MM.1S (cell line): ENCODE measurements around the gene PLXNA2.

Experiments
- DNase-seq: peaks from one replicate; pipeline ENCODE4 v3.0.0-alpha.2; 2015
- H2AFZ ChIP-seq: fragments of 300-600 bp; sonication (generic); 2 replicates; pipeline ENCODE4 v1.6.0; 2016; ENCODE audit warnings: antibody characterized with exemption, low read length
- H3F3A ChIP-seq: fragments of 300-600 bp; sonication (generic); 2 replicates; pipeline ENCODE4 v1.6.1; 2016; ENCODE audit warnings: mild to moderate bottlenecking, antibody characterized with exemption, low read length, moderate library complexity, mixed read lengths; ENCODE audit not compliant: insufficient read depth
- H3K27ac ChIP-seq: fragments of 300-600 bp; sonication (generic); 2 replicates; pipeline ENCODE4 v1.5.1; 2016; ENCODE audit warnings: mild to moderate bottlenecking, low read length
- H3K27me3 ChIP-seq: fragments of 300-600 bp; sonication (generic); replicated peaks from 2 replicates; pipeline ENCODE4 v1.6.0; 2016; ENCODE audit warnings: low read length; ENCODE audit not compliant: insufficient read depth
- H3K36me3 ChIP-seq: fragments of 300-600 bp; sonication (generic); replicated peaks from 2 replicates; pipeline ENCODE4 v1.6.1; 2016; ENCODE audit warnings: mild to moderate bottlenecking, low read length, mixed read lengths; ENCODE audit not compliant: insufficient read depth
- H3K4me1 ChIP-seq: fragments of 300-600 bp; sonication (generic); 2 replicates; pipeline ENCODE4 v1.6.1; 2016; ENCODE audit warnings: low read length, mixed read lengths
- H3K4me2 ChIP-seq: fragments of 300-600 bp; sonication (generic); 2 replicates; pipeline ENCODE4 v1.6.0; 2016; ENCODE audit warnings: low read depth, low read length
- H3K4me3 ChIP-seq: fragments of 300-600 bp; sonication (generic); 2 replicates; pipeline ENCODE4 v1.5.1; 2016; ENCODE audit warnings: low read length, mixed read lengths
- H3K79me2 ChIP-seq: fragments of 300-600 bp; sonication (generic); 2 replicates; pipeline ENCODE4 v1.6.1; 2016; ENCODE audit warnings: mixed run types, low read length, mixed read lengths
- H3K9ac ChIP-seq: fragments of 300-600 bp; sonication (generic); 2 replicates; pipeline ENCODE4 v1.6.1; 2016; ENCODE audit warnings: low read length, mixed read lengths
- H3K9me2 ChIP-seq: fragments of 300-600 bp; sonication (generic); replicated peaks from 2 replicates; pipeline ENCODE4 v1.6.1; 2016; ENCODE audit warnings: mild to moderate bottlenecking, low read length, mixed read lengths; ENCODE audit not compliant: insufficient read depth
- H3K9me3 ChIP-seq: fragments of 300-600 bp; sonication (generic); replicated peaks from 2 replicates; pipeline ENCODE4 v1.6.1; 2016; ENCODE audit warnings: mild to moderate bottlenecking, low read length, mixed read lengths; ENCODE audit not compliant: insufficient read depth
- H4K20me1 ChIP-seq: fragments of 300-600 bp; sonication (generic); 2 replicates; pipeline ENCODE4 v1.6.1; 2016; ENCODE audit warnings: mild to moderate bottlenecking, low read length, moderate library complexity, mixed read lengths; ENCODE audit not compliant: insufficient read depth
- CTCF ChIP-seq: fragments of 300-600 bp; sonication (generic); IDR thresholded peaks from 2 replicates; pipeline ENCODE4 v1.5.1; 2016; ENCODE audit warnings: antibody characterized with exemption, low read length, mixed read lengths
- EZH2 ChIP-seq: fragments of 300-600 bp; sonication (generic); optimal IDR thresholded peaks from 2 replicates; pipeline ENCODE3; 2017; ENCODE audit warnings: low read depth, mild to moderate bottlenecking, antibody characterized with exemption, low read length, mixed read lengths
- EZH2phosphoT487 ChIP-seq: fragments of 300-600 bp; sonication (generic); IDR thresholded peaks from 2 replicates; pipeline ENCODE4 v1.6.1; 2018; ENCODE audit warnings: antibody characterized with exemption, low read length

Gene PLXNA2

DNA sequence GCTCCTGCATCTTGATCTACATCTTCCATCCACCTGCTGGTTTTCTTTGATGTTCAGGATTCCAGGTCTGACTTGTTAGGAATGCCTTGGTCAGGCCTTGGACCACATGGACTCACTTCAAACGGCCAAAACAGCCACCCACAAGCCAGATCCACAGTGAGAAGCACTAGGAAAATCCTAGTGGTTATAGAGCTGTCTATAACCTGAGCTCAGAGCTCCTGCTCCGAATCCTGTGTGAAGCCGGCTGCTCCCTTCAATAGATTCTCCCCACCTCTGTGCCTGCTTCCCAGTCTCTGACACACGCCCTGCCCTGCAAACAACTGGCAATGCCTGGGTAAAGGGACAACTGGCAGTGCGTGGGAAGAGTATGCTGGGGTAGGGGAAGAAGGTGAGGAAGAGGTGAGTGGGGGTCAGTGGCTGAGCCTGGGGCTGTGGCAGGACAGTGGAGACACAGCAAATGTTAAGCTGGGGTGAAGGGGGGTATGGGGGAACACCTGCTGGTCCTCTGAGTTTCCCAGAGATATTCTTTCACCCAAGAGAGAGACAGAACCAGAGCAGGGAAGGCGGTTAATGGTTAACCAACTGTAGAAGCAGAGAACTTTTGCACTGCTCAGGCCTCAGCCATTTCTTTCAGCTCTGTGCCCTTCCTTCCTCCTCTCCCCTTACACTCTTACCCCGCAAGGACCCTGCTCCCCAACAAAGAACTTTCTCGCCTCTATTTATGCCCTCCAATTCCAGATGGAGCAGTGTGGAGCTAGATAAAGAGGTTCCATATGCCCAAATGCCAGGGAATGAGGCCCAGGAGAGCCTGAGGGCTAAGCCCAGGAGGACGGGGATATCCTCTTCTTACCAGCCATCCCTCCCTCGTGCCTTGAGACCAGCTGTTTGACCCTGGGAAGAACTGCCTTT is 4.5 kb downstream of the PLXNA2 start:
- no peaks in the 10 kb centered on the region; the same call in 1 of the 2 replicates for H3K27me3 ChIP-seq
- H3K27ac ChIP-seq, result no peak overlapping the region
- no peaks in the 10 kb centered on the region for H3K36me3 ChIP-seq
- no peak overlapping the region for H3K4me2 ChIP-seq
- peaks cover 9% of the 10 kb centered on the region for H3F3A ChIP-seq
- H2AFZ ChIP-seq, result no peak overlapping the region
- H3K9me3 ChIP-seq, result no peaks in the 10 kb centered on the region
- no peak for DNase-seq
- no peaks in the 10 kb centered on the region for H3K9me2 ChIP-seq
- H3K9ac ChIP-seq, result no peak overlapping the region
- no peak for TF ChIP-seq CTCF
- no peak for TF ChIP-seq EZH2
- TF ChIP-seq EZH2phosphoT487, result no peak
- H3K4me3 ChIP-seq, result no peak overlapping the region
- H3K79me2 ChIP-seq, result no peaks in the 10 kb centered on the region
- peaks cover 5% of the 10 kb centered on the region; the same call in 1 of the 2 replicates for H3K4me1 ChIP-seq
- H4K20me1 ChIP-seq, result no peaks in the 10 kb centered on the region

- H3K27me3 ChIP-seq, result no peaks in the 10 kb centered on the region; the same call in 1 of the 2 replicates
Measured at GRCh38 chr1:208238710-208239472, 5.3 kb downstream of the PLXNA2 start.

DNA sequence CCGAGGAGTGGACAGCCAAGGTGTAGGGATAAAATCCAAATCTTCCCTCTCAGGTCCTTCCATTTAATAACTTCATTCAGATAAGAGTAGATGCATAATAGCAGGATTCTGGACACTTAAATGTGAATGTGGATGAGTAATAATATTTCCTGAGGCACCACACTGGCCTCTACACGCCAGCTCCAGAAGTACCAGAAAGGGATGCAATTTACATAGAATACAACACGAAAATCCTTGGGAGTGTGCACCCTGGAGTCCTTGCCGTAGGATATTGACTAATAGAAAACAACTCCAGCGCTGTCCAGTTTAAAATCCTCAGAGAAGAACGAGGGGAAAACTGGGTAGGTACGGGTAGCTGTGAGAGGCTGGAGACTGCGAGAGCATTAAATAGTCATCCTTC is 6.9 kb downstream of the PLXNA2 start:
- Histone ChIP-seq H3K4me2 (no peak overlapping the region), H3K9ac (no peak overlapping the region), H3F3A (0 out of 2 replicates have a peak, but pooled peaks cover 5% of the 10 kb centered on the region), H3K36me3 (no peaks in the 10 kb centered on the region), H3K9me3 (no peaks in the 10 kb centered on the region), H3K79me2 (no peaks in the 10 kb centered on the region), H3K9me2 (no peaks in the 10 kb centered on the region), H3K4me3 (no peak overlapping the region), H3K27me3 (no peaks in the 10 kb centered on the region; the same call in 1 of the 2 replicates), H4K20me1 (no peaks in the 10 kb centered on the region), H3K27ac (no peak overlapping the region), H2AFZ (no peak overlapping the region), H3K4me1 (peaks cover 5% of the 10 kb centered on the region; the same call in 1 of the 2 replicates)
- no peak for DNase-seq
- TF ChIP-seq EZH2phosphoT487 (no peak), CTCF (no peak), EZH2 (no peak)

More at GRCh38 chr1:208238710-208239472, 5.3 kb downstream of the PLXNA2 start:
- H3K9me3 ChIP-seq, result no peaks in the 10 kb centered on the region
- H3K4me3 ChIP-seq, result no peak overlapping the region
- H3K36me3 ChIP-seq, result no peaks in the 10 kb centered on the region
- peaks cover 5% of the 10 kb centered on the region; the same call in 1 of the 2 replicates for H3K4me1 ChIP-seq
- no peaks in the 10 kb centered on the region for H4K20me1 ChIP-seq
- DNase-seq, result peak; percentile 77
- 0 out of 2 replicates have a peak, but pooled peaks cover 5% of the 10 kb centered on the region for H3F3A ChIP-seq
- no peak overlapping the region for H3K27ac ChIP-seq
- TF ChIP-seq EZH2phosphoT487, result no peak
- no peak for TF ChIP-seq EZH2
- peak; percentile 70 for TF ChIP-seq CTCF
- no peak overlapping the region for H3K9ac ChIP-seq
- H2AFZ ChIP-seq, result no peak overlapping the region
- no peak overlapping the region for H3K4me2 ChIP-seq
- no peaks in the 10 kb centered on the region for H3K9me2 ChIP-seq
- H3K79me2 ChIP-seq, result no peaks in the 10 kb centered on the region
